NCI-H82 (cell line): ENCODE measurements around the gene SAFB.

Source experiments
- DNase-seq: peaks from one replicate; lab custom pipeline; 2025; lab: John Stamatoyannopoulos, UW

The SAFB gene

GRCh38 chr19:5627395-5627904, 4.6 kb downstream of the SAFB start:
- peak; percentile 94 for DNase-seq

- DNase-seq, result no peak
These were observed 5.6 kb downstream of the SAFB start for GRCh38 chr19:5628461-5628860.

GRCh38 chr19:5628919-5629481, 6.1 kb downstream of the SAFB start:
- DNase-seq, result no peak

- no peak for DNase-seq
These were observed 8.8 kb downstream of the SAFB start for GRCh38 chr19:5631567-5632240.

- DNase-seq, result no peak
These were observed 9.3 kb downstream of the SAFB start for GRCh38 chr19:5632241-5632612.

GRCh38 chr19:5632657-5633056, 9.8 kb downstream of the SAFB start:
- no peak for DNase-seq

- no peak for DNase-seq
These were observed 12.5 kb downstream of the SAFB start for GRCh38 chr19:5635427-5635826.

GRCh38 chr19:5637971-5638370, 15.1 kb downstream of the SAFB start:
- DNase-seq, result no peak

- DNase-seq, result no peak
These were observed 18.3 kb downstream of the SAFB start for GRCh38 chr19:5641171-5641570.

- DNase-seq, result no peak
These were observed 19.3 kb downstream of the SAFB start for GRCh38 chr19:5642204-5642603.

GRCh38 chr19:5643060-5643459, 20.2 kb downstream of the SAFB start:
- DNase-seq, result no peak

GRCh38 chr19:5644037-5644436, 21.2 kb downstream of the SAFB start:
- no peak for DNase-seq

GRCh38 chr19:5645409-5645808, 22.5 kb downstream of the SAFB start:
- DNase-seq, result no peak

- no peak for DNase-seq
These were observed 23.8 kb downstream of the SAFB start for GRCh38 chr19:5646703-5647102.

GRCh38 chr19:5648464-5648863, 25.6 kb downstream of the SAFB start:
- DNase-seq, result no peak

GRCh38 chr19:5651361-5651760, 28.5 kb downstream of the SAFB start:
- DNase-seq, result no peak

- no peak for DNase-seq
These were observed 29.4 kb downstream of the SAFB start for GRCh38 chr19:5652261-5652660.

GRCh38 chr19:5654931-5655330, 32.0 kb downstream of the SAFB start:
- DNase-seq, result no peak

- no peak for DNase-seq
These were observed 32.5 kb downstream of the SAFB start for GRCh38 chr19:5655412-5655811.

GRCh38 chr19:5661483-5661882, 38.6 kb downstream of the SAFB start:
- DNase-seq, result no peak

- DNase-seq, result no peak
These were observed 41.0 kb downstream of the SAFB start for GRCh38 chr19:5663904-5664303.

- no peak for DNase-seq
These were observed 41.6 kb downstream of the SAFB start for GRCh38 chr19:5664515-5664914.

GRCh38 chr19:5665781-5666513, 43.1 kb downstream of the SAFB start:
- no peak for DNase-seq
